Measurements from ENCODE around the gene ZC3H4. TPM values are rescaled to one million over a fixed set of nuclear protein-coding genes. Genes with fewer than 3 reads are reported as not detected.

ZC3H4 gene
- total and polyA plus RNA-seq, 2 donors (not counting 1 experiment from before 2014, with no cell fraction given): 12.7 to 73.7 TPM

DNA sequence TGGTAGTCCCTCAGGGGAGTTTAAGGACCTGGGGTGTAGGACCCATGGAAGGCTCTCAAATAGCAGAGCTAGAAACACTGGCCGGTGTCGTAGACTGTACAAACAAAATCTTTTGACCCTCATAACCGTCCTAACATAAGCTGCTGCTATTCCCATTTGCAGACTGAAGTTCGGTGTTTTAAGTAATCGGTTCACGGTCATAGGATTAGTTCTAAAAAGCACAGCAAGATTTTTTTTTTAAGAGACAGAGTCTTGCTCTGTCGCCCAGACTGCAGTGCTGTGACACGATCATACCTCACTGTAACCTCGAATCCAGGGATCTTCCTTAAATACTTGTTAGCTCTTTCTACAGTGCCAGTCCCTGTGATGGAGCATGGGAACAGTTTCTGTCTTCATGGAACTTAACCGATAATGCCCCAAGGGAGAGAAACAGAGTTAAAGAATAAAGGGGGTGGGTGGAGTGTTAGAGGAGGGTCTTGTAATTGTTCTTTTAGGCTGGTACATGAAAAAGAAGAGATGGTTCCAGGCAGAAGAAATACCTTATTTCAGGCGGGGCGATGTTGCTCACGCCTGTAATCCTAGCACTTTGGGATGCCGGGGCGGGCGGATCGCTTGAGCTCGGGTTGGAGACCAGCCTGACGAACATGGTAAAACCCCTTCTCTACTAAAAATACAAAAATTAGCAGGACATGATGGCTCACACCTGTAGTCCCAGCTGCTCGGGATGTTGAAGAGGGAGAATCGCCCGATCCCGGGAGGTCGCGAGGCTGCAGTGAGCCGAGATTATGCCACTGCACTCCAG is 475 bp upstream of the ZC3H4 start:
- peak overlapping the region; percentile 85 to 99 (median 98) for H3K4me3 ChIP-seq (ENCODE audit: control extremely low read depth in 1 of 5, extremely low read depth in 1 of 5, insufficient read depth in 1 of 5, low read depth in 2 of 5, low read length in 4 of 5)
- ATAC-seq (ENCODE audit: low read depth): no peak

More for the DNA sequence above, 475 bp upstream of the ZC3H4 start:
- H3K27me3 ChIP-seq (replicated peaks in 1 of 4; ENCODE audit: control extremely low read depth in 1 of 4, control insufficient read depth in 3 of 4, insufficient read depth in 4 of 4, low read length in 3 of 4): no peaks in the 10 kb centered on the region
- peak overlapping the region; percentile 100 for H3K9ac ChIP-seq (ENCODE audit: low read length)
- DNase-seq: no peak
- Mint-ChIP-seq H3K4me1 (peaks cover 25% of the 10 kb centered on the region), H3K27ac (peak overlapping the region; percentile 99), H3K4me3 (peak overlapping the region; percentile 88), H3K9me3 (ENCODE audit: insufficient read depth) (no peaks in the 10 kb centered on the region), H3K27me3 (no peaks in the 10 kb centered on the region)
- H3K27ac ChIP-seq (ENCODE audit: low read length in 2 of 2): peak overlapping the region; percentile 96 to 100
- H3K4me2 ChIP-seq (replicated peaks; ENCODE audit: low read depth, low read length, poor library complexity, severe bottlenecking): peak overlapping the region; percentile 92
- H3K36me3 ChIP-seq (replicated peaks in 1 of 2; ENCODE audit: control extremely low read depth in 1 of 2, control insufficient read depth in 1 of 2, extremely low read depth in 1 of 2, insufficient read depth in 2 of 2, low read length in 1 of 2): peaks cover 1 to 11% of the 10 kb centered on the region in 2 experiments
- intact Hi-C loops (cut with micrococcal nuclease): loop anchor here (1.0 to 10.0 kb wide), 12 partner anchors 11 to 491 kb away; partner anchors contain the start of genes ARHGAP35, BICRA, CCDC9 and DACT3
- no peak for TF ChIP-seq EZH2 (IDR thresholded peaks at IDR 0.05; ENCODE audit: borderline replicate concordance, insufficient read depth, low read depth, low read length, poor library complexity, severe bottlenecking)
- TF ChIP-seq, protein P1, sequence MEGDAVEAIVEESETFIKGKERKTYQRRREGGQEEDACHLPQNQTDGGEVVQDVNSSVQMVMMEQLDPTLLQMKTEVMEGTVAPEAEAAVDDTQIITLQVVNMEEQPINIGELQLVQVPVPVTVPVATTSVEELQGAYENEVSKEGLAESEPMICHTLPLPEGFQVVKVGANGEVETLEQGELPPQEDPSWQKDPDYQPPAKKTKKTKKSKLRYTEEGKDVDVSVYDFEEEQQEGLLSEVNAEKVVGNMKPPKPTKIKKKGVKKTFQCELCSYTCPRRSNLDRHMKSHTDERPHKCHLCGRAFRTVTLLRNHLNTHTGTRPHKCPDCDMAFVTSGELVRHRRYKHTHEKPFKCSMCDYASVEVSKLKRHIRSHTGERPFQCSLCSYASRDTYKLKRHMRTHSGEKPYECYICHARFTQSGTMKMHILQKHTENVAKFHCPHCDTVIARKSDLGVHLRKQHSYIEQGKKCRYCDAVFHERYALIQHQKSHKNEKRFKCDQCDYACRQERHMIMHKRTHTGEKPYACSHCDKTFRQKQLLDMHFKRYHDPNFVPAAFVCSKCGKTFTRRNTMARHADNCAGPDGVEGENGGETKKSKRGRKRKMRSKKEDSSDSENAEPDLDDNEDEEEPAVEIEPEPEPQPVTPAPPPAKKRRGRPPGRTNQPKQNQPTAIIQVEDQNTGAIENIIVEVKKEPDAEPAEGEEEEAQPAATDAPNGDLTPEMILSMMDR (IDR thresholded peaks at IDR 0.05): no peak
- H3K79me2 ChIP-seq (ENCODE audit: control insufficient read depth, insufficient read depth, low read length): peaks cover 28% of the 10 kb centered on the region
- POLR2A ChIA-PET: interaction anchor here (0.6 to 4.7 kb wide), 12 partner anchors 15 to 514 kb away, joined by 3 to 30 read pairs (median 6); partner anchors contain the start of genes CCDC9, SAE1 and TMEM160
- H4K20me1 ChIP-seq (ENCODE audit: control insufficient read depth, insufficient read depth, low read length, poor library complexity, severe bottlenecking): no peaks in the 10 kb centered on the region
- CTCF ChIA-PET: interaction anchor here (0.8 to 2.5 kb wide), 14 partner anchors 9 to 235 kb away, joined by 3 to 29 read pairs (median 4); partner anchors contain the start of genes DHX34 and SAE1
- H3K4me1 ChIP-seq (ENCODE audit: control insufficient read depth in 2 of 2, insufficient read depth in 2 of 2, low read length in 2 of 2): peaks cover 21 to 26% of the 10 kb centered on the region in 2 donors
- 82% methylated on average over 22 of the region's 26 CpGs for WGBS (ENCODE audit: insufficient coverage)
- no peaks in the 10 kb centered on the region for H3K9me3 ChIP-seq (ENCODE audit: control extremely low read depth in 1 of 3, control insufficient read depth in 2 of 3, insufficient read depth in 1 of 3, low read length in 2 of 3)
- H2AFZ ChIP-seq (ENCODE audit: insufficient read depth, low read depth, low read length, poor library complexity, severe bottlenecking): peak overlapping the region; percentile 67
